SK-N-SH (cell line): ENCODE measurements around the gene CTRB1.

ENCODE experiments used
- CHD2 ChIP-seq: fragments of 150-350 bp; IDR thresholded peaks from 2 replicates; pipeline ENCODE4 v1.6.1; 2018; ENCODE audit warnings: low read length; ENCODE audit not compliant: partially characterized antibody
- FOSL2 ChIP-seq: IDR thresholded peaks from 2 replicates; pipeline ENCODE4 v1.4.0; 2012; ENCODE audit warnings: low read depth, mild to moderate bottlenecking, moderate library complexity, borderline replicate concordance
- NFIC ChIP-seq: IDR thresholded peaks from 2 replicates; pipeline ENCODE4 v1.4.0; 2012; ENCODE audit warnings: borderline replicate concordance
- POLR2AphosphoS5 ChIP-seq: IDR thresholded peaks from 2 replicates; pipeline ENCODE4 v1.6.1; 2012; ENCODE audit warnings: low read depth, low read length
- RFX5 ChIP-seq: IDR thresholded peaks from 2 replicates; pipeline ENCODE4 v1.6.1; 2012; ENCODE audit warnings: mild to moderate bottlenecking, improper control_type of control experiment, low read length
- TEAD4 ChIP-seq: IDR thresholded peaks from 2 replicates; pipeline ENCODE4 v1.4.0; 2012; ENCODE audit warnings: mild to moderate bottlenecking, borderline replicate concordance; ENCODE audit not compliant: insufficient read depth
- TF ChIP-seq, protein P1 (sequence below): fragments of 200-600 bp; sonication (generic); IDR thresholded peaks from 2 replicates; pipeline ENCODE4 v1.6.1; 2017; ENCODE audit warnings: antibody characterized with exemption, mild to moderate bottlenecking, moderate library complexity
- TF ChIP-seq, protein P2 (sequence below): IDR thresholded peaks from 2 replicates; pipeline ENCODE4 v1.6.1; 2012; ENCODE audit warnings: mild to moderate bottlenecking, low read depth, low read length, moderate library complexity
- TF ChIP-seq, protein P3 (sequence below): IDR thresholded peaks from 2 replicates; pipeline ENCODE4; 2012
- TF ChIP-seq, protein P4 (sequence below): IDR thresholded peaks from 2 replicates; pipeline ENCODE4 v1.4.0; 2012; ENCODE audit warnings: low read depth

DNA sequence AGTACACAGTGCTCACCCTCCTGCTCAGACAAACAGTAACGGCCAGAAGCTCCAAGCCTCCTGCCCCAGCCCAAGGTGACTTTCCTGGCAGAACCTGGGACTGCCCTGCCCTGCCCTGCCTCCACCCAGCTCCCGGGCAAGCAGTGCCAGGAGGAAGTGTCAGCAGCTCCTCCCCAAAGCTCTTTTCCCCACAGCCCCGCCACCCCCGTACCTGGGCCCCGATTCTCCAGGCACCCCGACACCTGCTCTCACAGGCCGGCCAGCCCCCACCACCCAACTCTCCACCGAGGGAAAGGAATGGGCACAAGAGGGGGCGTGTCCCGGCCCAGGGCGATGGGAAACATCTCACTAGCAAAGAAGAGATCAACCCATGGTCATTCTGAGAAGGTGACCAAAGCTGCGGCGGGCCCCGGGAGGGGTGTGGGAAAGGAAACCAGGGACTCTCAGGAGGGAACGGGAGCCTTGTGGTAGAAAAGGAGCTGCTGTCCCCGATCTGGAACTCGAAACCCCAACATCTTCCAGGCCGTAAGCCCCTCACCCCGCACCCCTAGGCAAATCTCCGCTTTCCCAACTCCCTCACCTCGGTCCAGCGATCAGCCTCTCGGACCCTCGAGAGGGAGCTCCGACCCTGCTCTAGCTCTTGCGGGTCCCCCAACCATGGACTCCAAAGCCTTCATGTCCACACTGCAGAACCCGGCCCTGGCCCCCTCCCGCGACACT is 31.5 kb downstream of the CTRB1 start:
- TF ChIP-seq TEAD4 (no peak), CHD2 (no peak), POLR2AphosphoS5 (no peak), RFX5 (no peak), FOSL2 (no peak), NFIC (no peak)
- TF ChIP-seq, protein P1, sequence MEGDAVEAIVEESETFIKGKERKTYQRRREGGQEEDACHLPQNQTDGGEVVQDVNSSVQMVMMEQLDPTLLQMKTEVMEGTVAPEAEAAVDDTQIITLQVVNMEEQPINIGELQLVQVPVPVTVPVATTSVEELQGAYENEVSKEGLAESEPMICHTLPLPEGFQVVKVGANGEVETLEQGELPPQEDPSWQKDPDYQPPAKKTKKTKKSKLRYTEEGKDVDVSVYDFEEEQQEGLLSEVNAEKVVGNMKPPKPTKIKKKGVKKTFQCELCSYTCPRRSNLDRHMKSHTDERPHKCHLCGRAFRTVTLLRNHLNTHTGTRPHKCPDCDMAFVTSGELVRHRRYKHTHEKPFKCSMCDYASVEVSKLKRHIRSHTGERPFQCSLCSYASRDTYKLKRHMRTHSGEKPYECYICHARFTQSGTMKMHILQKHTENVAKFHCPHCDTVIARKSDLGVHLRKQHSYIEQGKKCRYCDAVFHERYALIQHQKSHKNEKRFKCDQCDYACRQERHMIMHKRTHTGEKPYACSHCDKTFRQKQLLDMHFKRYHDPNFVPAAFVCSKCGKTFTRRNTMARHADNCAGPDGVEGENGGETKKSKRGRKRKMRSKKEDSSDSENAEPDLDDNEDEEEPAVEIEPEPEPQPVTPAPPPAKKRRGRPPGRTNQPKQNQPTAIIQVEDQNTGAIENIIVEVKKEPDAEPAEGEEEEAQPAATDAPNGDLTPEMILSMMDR, result no peak
- TF ChIP-seq, protein P2, sequence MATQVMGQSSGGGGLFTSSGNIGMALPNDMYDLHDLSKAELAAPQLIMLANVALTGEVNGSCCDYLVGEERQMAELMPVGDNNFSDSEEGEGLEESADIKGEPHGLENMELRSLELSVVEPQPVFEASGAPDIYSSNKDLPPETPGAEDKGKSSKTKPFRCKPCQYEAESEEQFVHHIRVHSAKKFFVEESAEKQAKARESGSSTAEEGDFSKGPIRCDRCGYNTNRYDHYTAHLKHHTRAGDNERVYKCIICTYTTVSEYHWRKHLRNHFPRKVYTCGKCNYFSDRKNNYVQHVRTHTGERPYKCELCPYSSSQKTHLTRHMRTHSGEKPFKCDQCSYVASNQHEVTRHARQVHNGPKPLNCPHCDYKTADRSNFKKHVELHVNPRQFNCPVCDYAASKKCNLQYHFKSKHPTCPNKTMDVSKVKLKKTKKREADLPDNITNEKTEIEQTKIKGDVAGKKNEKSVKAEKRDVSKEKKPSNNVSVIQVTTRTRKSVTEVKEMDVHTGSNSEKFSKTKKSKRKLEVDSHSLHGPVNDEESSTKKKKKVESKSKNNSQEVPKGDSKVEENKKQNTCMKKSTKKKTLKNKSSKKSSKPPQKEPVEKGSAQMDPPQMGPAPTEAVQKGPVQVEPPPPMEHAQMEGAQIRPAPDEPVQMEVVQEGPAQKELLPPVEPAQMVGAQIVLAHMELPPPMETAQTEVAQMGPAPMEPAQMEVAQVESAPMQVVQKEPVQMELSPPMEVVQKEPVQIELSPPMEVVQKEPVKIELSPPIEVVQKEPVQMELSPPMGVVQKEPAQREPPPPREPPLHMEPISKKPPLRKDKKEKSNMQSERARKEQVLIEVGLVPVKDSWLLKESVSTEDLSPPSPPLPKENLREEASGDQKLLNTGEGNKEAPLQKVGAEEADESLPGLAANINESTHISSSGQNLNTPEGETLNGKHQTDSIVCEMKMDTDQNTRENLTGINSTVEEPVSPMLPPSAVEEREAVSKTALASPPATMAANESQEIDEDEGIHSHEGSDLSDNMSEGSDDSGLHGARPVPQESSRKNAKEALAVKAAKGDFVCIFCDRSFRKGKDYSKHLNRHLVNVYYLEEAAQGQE, result no peak
- TF ChIP-seq, protein P3, sequence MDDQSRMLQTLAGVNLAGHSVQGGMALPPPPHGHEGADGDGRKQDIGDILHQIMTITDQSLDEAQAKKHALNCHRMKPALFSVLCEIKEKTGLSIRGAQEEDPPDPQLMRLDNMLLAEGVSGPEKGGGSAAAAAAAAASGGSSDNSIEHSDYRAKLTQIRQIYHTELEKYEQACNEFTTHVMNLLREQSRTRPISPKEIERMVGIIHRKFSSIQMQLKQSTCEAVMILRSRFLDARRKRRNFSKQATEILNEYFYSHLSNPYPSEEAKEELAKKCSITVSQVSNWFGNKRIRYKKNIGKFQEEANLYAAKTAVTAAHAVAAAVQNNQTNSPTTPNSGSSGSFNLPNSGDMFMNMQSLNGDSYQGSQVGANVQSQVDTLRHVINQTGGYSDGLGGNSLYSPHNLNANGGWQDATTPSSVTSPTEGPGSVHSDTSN, result no peak
- TF ChIP-seq, protein P4, sequence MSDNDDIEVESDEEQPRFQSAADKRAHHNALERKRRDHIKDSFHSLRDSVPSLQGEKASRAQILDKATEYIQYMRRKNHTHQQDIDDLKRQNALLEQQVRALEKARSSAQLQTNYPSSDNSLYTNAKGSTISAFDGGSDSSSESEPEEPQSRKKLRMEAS, result no peak
